Measurements from ENCODE around the gene FCRL3.
"Not testable (repeated sequence)": the region's sequence is repeated elsewhere in the genome, so short reads cannot be mapped to it uniquely, and the experiment has no call there.

The FCRL3 gene

GRCh38 chr1:157700732-157701131 is at the start of gene FCRL3:
Gene FCRL3, minus strand, starts transcription at chr1:157700769. Its CDS starts 280 bp downstream, at chr1:157700489.
- DNase-seq (ENCODE audit: low read depth in 2 of 2) = no peak

- DNase-seq (ENCODE audit: low read depth in 2 of 2) = no peak
Observed at GRCh38 chr1:157748262-157748817, 47.8 kb upstream of the FCRL3 start.

GRCh38 chr1:157739229-157739901 is 38.8 kb upstream of the FCRL3 start:
- no peak for DNase-seq (ENCODE audit: low read depth in 2 of 2)

GRCh38 chr1:157735991-157736390 is 35.4 kb upstream of the FCRL3 start:
- not testable (repeated sequence) for DNase-seq (ENCODE audit: low read depth in 2 of 2)

GRCh38 chr1:157734321-157734720 is 33.8 kb upstream of the FCRL3 start:
- DNase-seq (ENCODE audit: low read depth in 2 of 2) = no peak

- no peak for DNase-seq (ENCODE audit: low read depth in 2 of 2)
Observed at GRCh38 chr1:157732755-157733154, 32.2 kb upstream of the FCRL3 start.

GRCh38 chr1:157725221-157725577 is 24.6 kb upstream of the FCRL3 start:
- DNase-seq (ENCODE audit: low read depth in 2 of 2) = no peak

GRCh38 chr1:157724537-157725220 is 24.1 kb upstream of the FCRL3 start:
- no peak for DNase-seq (ENCODE audit: low read depth in 2 of 2)

- no peak for DNase-seq (ENCODE audit: low read depth in 2 of 2)
Observed at GRCh38 chr1:157723157-157723556, 22.6 kb upstream of the FCRL3 start.

GRCh38 chr1:157721985-157722384 is 21.4 kb upstream of the FCRL3 start:
- no peak for DNase-seq (ENCODE audit: low read depth in 2 of 2)

GRCh38 chr1:157715736-157716135 is 15.2 kb upstream of the FCRL3 start:
- DNase-seq (ENCODE audit: low read depth in 2 of 2) = no peak

GRCh38 chr1:157711802-157712201 is 11.2 kb upstream of the FCRL3 start:
- DNase-seq (ENCODE audit: low read depth in 2 of 2) = no peak

- DNase-seq (ENCODE audit: low read depth in 2 of 2) = no peak
Observed at GRCh38 chr1:157704878-157705277, 4.3 kb upstream of the FCRL3 start.

GRCh38 chr1:157703981-157704380 is 3.4 kb upstream of the FCRL3 start:
- DNase-seq (ENCODE audit: low read depth in 2 of 2) = no peak

- no peak for DNase-seq (ENCODE audit: low read depth in 2 of 2)
Observed at GRCh38 chr1:157702308-157702825, 1.8 kb upstream of the FCRL3 start.

GRCh38 chr1:157700305-157700704 is 264 bp downstream of the FCRL3 start:
- no peak for DNase-seq (ENCODE audit: low read depth in 2 of 2)

GRCh38 chr1:157697781-157698569 is 2.6 kb downstream of the FCRL3 start:
- DNase-seq (ENCODE audit: low read depth in 2 of 2) = no peak

GRCh38 chr1:157696966-157697628 is 3.5 kb downstream of the FCRL3 start:
- no peak for DNase-seq (ENCODE audit: low read depth in 2 of 2)

GRCh38 chr1:157695417-157695816 is 5.2 kb downstream of the FCRL3 start:
- DNase-seq (ENCODE audit: low read depth in 2 of 2) = no peak

GRCh38 chr1:157691285-157691920 is 9.2 kb downstream of the FCRL3 start:
- DNase-seq (ENCODE audit: low read depth in 2 of 2) = no peak
